Neural progenitor cell (in vitro differentiated cells): Measurements from ENCODE around the gene MYO15A. TPM values are rescaled to one million over a fixed set of nuclear protein-coding genes. Genes with fewer than 3 reads are reported as not detected.

ENCODE experiments used
- DNase-seq: peaks from one replicate; pipeline ENCODE4 v3.0.0-alpha.2; 2016; ENCODE audit warnings: low spot score
- H2AFZ ChIP-seq: fragments of 200-600 bp; sonication (generic); replicated peaks from 2 replicates; pipeline ENCODE4 v1.6.1; 2016; ENCODE audit warnings: antibody characterized with exemption
- H3F3A ChIP-seq: fragments of 200-600 bp; sonication (generic); 2 replicates; pipeline ENCODE4 v1.6.1; 2016; ENCODE audit warnings: antibody characterized with exemption, low read depth
- H3K27ac ChIP-seq: fragments of 200-600 bp; sonication (generic); 2 replicates; pipeline ENCODE4 v1.5.1; 2016; ENCODE audit warnings: mild to moderate bottlenecking
- H3K27me3 ChIP-seq: fragments of 200-600 bp; sonication (generic); 2 replicates; pipeline ENCODE4 v1.6.1; 2016; ENCODE audit warnings: mild to moderate bottlenecking, moderate library complexity
- H3K36me3 ChIP-seq: fragments of 200-600 bp; sonication (generic); 2 replicates; pipeline ENCODE4 v1.5.1; 2016
- H3K4me1 ChIP-seq: fragments of 200-600 bp; sonication (generic); 2 replicates; pipeline ENCODE4 v1.6.1; 2016; ENCODE audit warnings: mixed run types
- H3K4me2 ChIP-seq: fragments of 200-600 bp; sonication (generic); 2 replicates; pipeline ENCODE4 v1.6.1; 2016
- H3K4me3 ChIP-seq: fragments of 200-600 bp; sonication (generic); 2 replicates; pipeline ENCODE4 v1.5.1; 2016
- H3K79me2 ChIP-seq: fragments of 200-600 bp; sonication (generic); 2 replicates; pipeline ENCODE4 v1.6.1; 2016; ENCODE audit warnings: low read depth
- H3K9ac ChIP-seq: fragments of 200-600 bp; sonication (generic); 2 replicates; pipeline ENCODE4 v1.6.1; 2016
- H3K9me3 ChIP-seq: fragments of 200-600 bp; sonication (generic); 2 replicates; pipeline ENCODE4 v1.5.1; 2016; ENCODE audit warnings: low read depth
- H4K20me1 ChIP-seq: fragments of 200-600 bp; sonication (generic); 2 replicates; pipeline ENCODE4 v1.6.1; 2016; ENCODE audit warnings: low read depth
- H3K27ac Mint-ChIP-seq: 3 replicates; pipeline ENCODE4 v1.8.0; 2021; ENCODE audit warnings: mixed read lengths
- H3K27me3 Mint-ChIP-seq: 2 replicates; pipeline ENCODE4 v1.8.0; 2022; ENCODE audit warnings: low read depth, mild to moderate bottlenecking, inconsistent platforms, moderate library complexity, mixed read lengths; ENCODE audit not compliant: insufficient read depth
- H3K36me3 Mint-ChIP-seq: 3 replicates; pipeline ENCODE4 v1.8.0; 2021; ENCODE audit warnings: mixed read lengths
- H3K4me1 Mint-ChIP-seq: 3 replicates; pipeline ENCODE4 v1.8.0; 2021; ENCODE audit warnings: mixed read lengths
- H3K4me3 Mint-ChIP-seq: 3 replicates; pipeline ENCODE4 v1.8.0; 2021; ENCODE audit warnings: mild to moderate bottlenecking, moderate library complexity, mixed read lengths
- H3K9me3 Mint-ChIP-seq: 3 replicates; pipeline ENCODE4 v1.8.0; 2020; ENCODE audit warnings: mixed read lengths
- EZH2 ChIP-seq: fragments of 200-600 bp; sonication (generic); IDR thresholded peaks from 2 replicates; pipeline ENCODE4 v1.6.1; 2017; ENCODE audit warnings: antibody characterized with exemption, mild to moderate bottlenecking, moderate library complexity
- EZH2phosphoT487 ChIP-seq: fragments of 200-600 bp; sonication (generic); IDR thresholded peaks from 2 replicates; pipeline ENCODE4 v1.6.1; 2017; ENCODE audit warnings: antibody characterized with exemption
- total RNA-seq: library from RNA; depleted of rRNA; stranded (reverse); fragments of >200 nt; gene quantifications from 2 replicates; pipeline ENCODE4 v1.2.3, GENCODE V29; 2015; ENCODE audit warnings: low replicate concordance
- TF ChIP-seq, protein P1 (sequence below): fragments of 200-600 bp; sonication (generic); IDR thresholded peaks from 2 replicates; pipeline ENCODE4 v1.5.1; 2017; ENCODE audit warnings: antibody characterized with exemption, mild to moderate bottlenecking

Gene MYO15A
- 1.2 and 5.4 TPM in 2 replicates for total RNA-seq

DNA sequence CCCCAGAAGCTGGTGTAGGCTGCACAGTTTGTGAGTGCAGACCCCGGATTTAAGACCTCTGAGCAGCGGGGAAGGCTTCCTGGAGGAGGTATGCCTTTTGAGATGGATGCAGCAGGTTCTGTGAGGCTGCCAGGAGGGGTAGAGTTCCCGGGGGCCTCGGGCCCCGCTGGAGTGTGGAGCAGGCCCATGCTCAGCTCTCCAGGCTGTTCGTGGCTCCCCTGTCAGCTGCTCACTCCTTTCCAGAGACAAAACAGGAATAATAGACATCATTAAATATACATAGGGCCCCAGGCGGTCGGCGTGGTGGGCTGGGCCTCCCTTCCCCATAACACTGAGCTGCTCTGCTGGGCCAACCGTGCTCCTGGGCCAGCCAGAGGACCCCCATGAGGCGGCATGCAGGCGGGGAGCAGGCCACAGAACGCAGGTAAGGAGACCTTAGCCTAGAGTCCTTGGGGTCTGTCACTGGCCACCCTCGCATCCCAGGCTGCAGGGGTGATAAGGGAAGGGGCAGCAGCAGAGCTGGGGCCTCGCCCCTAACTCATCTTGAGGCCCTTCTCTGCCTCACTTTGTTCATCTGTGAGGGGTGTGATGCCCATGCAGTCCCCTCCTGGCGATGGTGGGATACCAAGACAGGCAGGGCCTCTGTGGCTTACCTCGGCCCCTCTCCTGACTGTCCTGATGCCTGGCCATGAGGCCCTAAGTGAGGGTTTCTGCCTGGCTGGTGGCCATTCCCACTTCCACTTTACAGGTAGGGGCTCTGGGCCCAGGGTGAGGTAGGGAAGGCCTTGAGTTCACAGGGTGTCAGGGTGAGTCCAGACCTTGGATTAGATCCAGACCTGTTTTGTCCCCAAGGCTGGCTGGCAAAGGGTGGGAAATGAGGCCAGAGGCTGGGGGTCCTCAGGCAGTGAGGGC is at the start of gene MYO15A:
Gene MYO15A (plus strand): TSS at position 356 of the 912 bp plus-strand sequence. CDS start 10,045 bp downstream, outside the sequence.
- Mint-ChIP-seq H3K27me3 (peaks cover 4% of the 10 kb centered on the region), H3K9me3 (no peaks in the 10 kb centered on the region), H3K4me3 (no peak within 1 kb of the TSS), H3K4me1 (peaks cover 20% of the 10 kb centered on the region), H3K27ac (peak within 1 kb of the TSS; percentile 50), H3K36me3 (peaks cover 6% of the 10 kb centered on the region)
- Histone ChIP-seq H3K9me3 (no peaks in the 10 kb centered on the region), H3K27ac (no peak within 1 kb of the TSS), H3K4me2 (no peak within 1 kb of the TSS), H3K36me3 (no peaks in the 10 kb centered on the region), H3K4me1 (peaks cover 7% of the 10 kb centered on the region), H3K4me3 (no peak within 1 kb of the TSS), H3K79me2 (no peaks in the 10 kb centered on the region), H4K20me1 (no peaks in the 10 kb centered on the region), H3K9ac (no peak within 1 kb of the TSS), H3K27me3 (no peaks in the 10 kb centered on the region), H2AFZ (no peak within 1 kb of the TSS), H3F3A (no peaks in the 10 kb centered on the region)
- no peak for DNase-seq
- TF ChIP-seq, protein P1, sequence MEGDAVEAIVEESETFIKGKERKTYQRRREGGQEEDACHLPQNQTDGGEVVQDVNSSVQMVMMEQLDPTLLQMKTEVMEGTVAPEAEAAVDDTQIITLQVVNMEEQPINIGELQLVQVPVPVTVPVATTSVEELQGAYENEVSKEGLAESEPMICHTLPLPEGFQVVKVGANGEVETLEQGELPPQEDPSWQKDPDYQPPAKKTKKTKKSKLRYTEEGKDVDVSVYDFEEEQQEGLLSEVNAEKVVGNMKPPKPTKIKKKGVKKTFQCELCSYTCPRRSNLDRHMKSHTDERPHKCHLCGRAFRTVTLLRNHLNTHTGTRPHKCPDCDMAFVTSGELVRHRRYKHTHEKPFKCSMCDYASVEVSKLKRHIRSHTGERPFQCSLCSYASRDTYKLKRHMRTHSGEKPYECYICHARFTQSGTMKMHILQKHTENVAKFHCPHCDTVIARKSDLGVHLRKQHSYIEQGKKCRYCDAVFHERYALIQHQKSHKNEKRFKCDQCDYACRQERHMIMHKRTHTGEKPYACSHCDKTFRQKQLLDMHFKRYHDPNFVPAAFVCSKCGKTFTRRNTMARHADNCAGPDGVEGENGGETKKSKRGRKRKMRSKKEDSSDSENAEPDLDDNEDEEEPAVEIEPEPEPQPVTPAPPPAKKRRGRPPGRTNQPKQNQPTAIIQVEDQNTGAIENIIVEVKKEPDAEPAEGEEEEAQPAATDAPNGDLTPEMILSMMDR = no peak
- TF ChIP-seq EZH2phosphoT487 = no peak
- TF ChIP-seq EZH2 = no peak

DNA sequence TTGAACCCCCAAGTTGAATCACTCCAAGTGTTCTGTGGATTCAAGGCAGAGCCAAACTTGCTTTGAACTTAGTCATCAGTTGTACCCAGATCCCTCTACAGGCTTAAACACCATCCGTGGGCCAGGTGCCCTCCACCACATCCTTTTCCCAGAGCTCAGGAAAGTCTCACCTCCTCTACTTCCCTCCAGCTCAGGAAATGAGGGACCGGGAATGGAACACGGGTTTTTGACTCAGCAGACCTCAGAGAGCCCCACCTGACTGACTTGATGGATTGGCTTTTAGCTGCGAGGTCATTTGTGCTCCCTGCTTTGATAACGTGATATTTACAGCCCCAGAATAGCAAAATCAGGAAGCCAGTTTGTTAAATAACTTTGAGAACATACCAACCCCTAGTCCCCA is 49.3 kb upstream of the MYO15A start:
- Histone ChIP-seq H3K4me1 (no peaks in the 10 kb centered on the region), H3K36me3 (no peaks in the 10 kb centered on the region), H3K27me3 (no peaks in the 10 kb centered on the region), H3K4me2 (no peak overlapping the region), H3K27ac (no peak overlapping the region), H4K20me1 (no peaks in the 10 kb centered on the region), H2AFZ (no peak overlapping the region), H3F3A (no peaks in the 10 kb centered on the region), H3K4me3 (no peak overlapping the region), H3K79me2 (no peaks in the 10 kb centered on the region), H3K9me3 (no peaks in the 10 kb centered on the region), H3K9ac (no peak overlapping the region)
- Mint-ChIP-seq H3K36me3 (peaks cover 26% of the 10 kb centered on the region), H3K4me1 (no peaks in the 10 kb centered on the region), H3K27me3 (peaks cover 3% of the 10 kb centered on the region), H3K4me3 (no peak overlapping the region), H3K9me3 (no peaks in the 10 kb centered on the region), H3K27ac (no peak overlapping the region)
- no peak for DNase-seq
- TF ChIP-seq EZH2phosphoT487 = no peak
- TF ChIP-seq EZH2 = no peak
- TF ChIP-seq, protein P1 = no peak

- Histone ChIP-seq H3K36me3 (no peaks in the 10 kb centered on the region), H4K20me1 (no peaks in the 10 kb centered on the region)
These were observed 44.5 kb upstream of the MYO15A start for GRCh38 chr17:18064053-18064452.

More at GRCh38 chr17:18064053-18064452, 44.5 kb upstream of the MYO15A start:
- no peak for DNase-seq
- Histone ChIP-seq H3K27ac (no peak overlapping the region), H3K27me3 (no peaks in the 10 kb centered on the region), H3K4me3 (no peak overlapping the region), H3K9me3 (no peaks in the 10 kb centered on the region), H3K9ac (no peak overlapping the region), H2AFZ (no peak overlapping the region), H3K4me1 (no peaks in the 10 kb centered on the region), H3K79me2 (no peaks in the 10 kb centered on the region), H3K4me2 (no peak overlapping the region), H3F3A (peaks cover 8% of the 10 kb centered on the region)
- TF ChIP-seq EZH2phosphoT487 (no peak), EZH2 (no peak)
- TF ChIP-seq, protein P1 = no peak
- no peak overlapping the region for H3K4me3 Mint-ChIP-seq
- no peaks in the 10 kb centered on the region for H3K4me1 Mint-ChIP-seq
- peaks cover 15% of the 10 kb centered on the region for H3K36me3 Mint-ChIP-seq
- H3K27me3 Mint-ChIP-seq = peaks cover 2% of the 10 kb centered on the region
- H3K9me3 Mint-ChIP-seq = no peaks in the 10 kb centered on the region
- H3K27ac Mint-ChIP-seq = no peak overlapping the region
